K562 (cell line): ENCODE results near the gene FCAMR. TPM values are rescaled to one million over a fixed set of nuclear protein-coding genes. Genes with fewer than 3 reads are reported as not detected.
A peak's percentile ranks its signal among the peaks of the same experiment; 100 is the strongest.

Experiments
- ARID1B ChIP-seq: fragments of 450-650 bp; IDR thresholded peaks from 2 replicates; pipeline ENCODE4 v1.6.1; 2016; ENCODE audit warnings: antibody characterized with exemption, mild to moderate bottlenecking, inconsistent platforms
- CBFA2T3 ChIP-seq: fragments of 450-650 bp; IDR thresholded peaks from 2 replicates; pipeline ENCODE4 v1.6.1; 2017
- CTBP1 ChIP-seq: fragments of 450-650 bp; IDR thresholded peaks from 2 replicates; pipeline ENCODE4 v1.6.1; 2016; ENCODE audit warnings: borderline replicate concordance
- ETV1 ChIP-seq: fragments of 450-650 bp; conservative IDR thresholded peaks from 2 replicates; pipeline ENCODE4 v1.6.1; 2016; ENCODE audit warnings: missing genetic modification characterization, control low read depth, low read depth, missing compliant biosample characterization
- KDM4B ChIP-seq, 2 experiments: fragments of 450-650 bp in 1 of 2; sonication (generic) in 1 of 2; IDR thresholded peaks; 2 replicates each; pipeline ENCODE4 v1.6.1; 2016 to 2017; ENCODE audit warnings: borderline replicate concordance in 2 of 2, antibody characterized with exemption in 1 of 2, low read depth in 1 of 2, mild to moderate bottlenecking in 1 of 2
- KLF16 ChIP-seq: IDR thresholded peaks from 2 replicates; pipeline ENCODE4 v1.6.1; 2016; ENCODE audit warnings: antibody characterized with exemption
- LCOR ChIP-seq: sonication (generic); formaldehyde crosslinking; IDR thresholded peaks from 2 replicates; pipeline ENCODE4 v1.8.0; 2022; ENCODE audit warnings: mild to moderate bottlenecking, missing genetic modification reagents
- MTA2 ChIP-seq: fragments of 450-650 bp; IDR thresholded peaks from 2 replicates; pipeline ENCODE4 v1.6.1; 2016; ENCODE audit warnings: low read depth
- MTF1 ChIP-seq: fragments of 250-450 bp; sonication (Bioruptor Pico); IDR thresholded peaks from 2 replicates; pipeline ENCODE4 v1.9.0; 2021; ENCODE audit warnings: moderate library complexity, mild to moderate bottlenecking, inconsistent platforms, borderline replicate concordance
- MYNN ChIP-seq, 2 experiments: sonication (generic); formaldehyde crosslinking in 1 of 2; IDR thresholded peaks; 2 replicates each; pipeline versions ENCODE4 v1.5.0 to v1.6.1; 2016 to 2020; ENCODE audit warnings: antibody characterized with exemption in 1 of 2, missing genetic modification reagents in 1 of 2
- NCOA1 ChIP-seq: fragments of 450-650 bp; IDR thresholded peaks from 2 replicates; pipeline ENCODE4 v1.6.1; 2016; ENCODE audit warnings: low read depth
- NCOR1 ChIP-seq: fragments of 450-650 bp; IDR thresholded peaks from 2 replicates; pipeline ENCODE4 v1.6.1; 2016; ENCODE audit warnings: mild to moderate bottlenecking, moderate library complexity
- RCOR1 ChIP-seq, 2 experiments: IDR thresholded peaks; 2 replicates each; pipeline ENCODE4 v1.6.1; 2012; ENCODE audit warnings: low read depth in 2 of 2, low read length in 2 of 2, borderline replicate concordance in 1 of 2, improper control_type of control experiment in 1 of 2
- SMAD2 ChIP-seq: fragments of 150-350 bp; IDR thresholded peaks from 2 replicates; pipeline ENCODE4 v1.6.1; 2014; ENCODE audit warnings: low read depth, mild to moderate bottlenecking, low read length
- SMARCA4 ChIP-seq: fragments of 450-650 bp; IDR thresholded peaks from 2 replicates; pipeline ENCODE4 v1.6.1; 2016
- SMARCB1 ChIP-seq: IDR thresholded peaks from 2 replicates; pipeline ENCODE4 v1.6.1; 2011; ENCODE audit warnings: improper control_type of control experiment, low read depth; ENCODE audit not compliant: insufficient read length
- SMARCE1 ChIP-seq: fragments of 450-650 bp; IDR thresholded peaks from 2 replicates; pipeline ENCODE4 v1.7.1; 2016; ENCODE audit warnings: mild to moderate bottlenecking
- SOX6 ChIP-seq: fragments of 450-650 bp; IDR thresholded peaks from 2 replicates; pipeline ENCODE4 v1.6.1; 2014; ENCODE audit warnings: mild to moderate bottlenecking
- TAL1 ChIP-seq: fragments of 450-650 bp; IDR thresholded peaks from 2 replicates; pipeline ENCODE4 v1.6.1; 2016; ENCODE audit warnings: mild to moderate bottlenecking
- TARDBP ChIP-seq: fragments of 450-650 bp; IDR thresholded peaks from 2 replicates; pipeline ENCODE4 v1.6.1; 2016
- TCF3 ChIP-seq: sonication (generic); formaldehyde crosslinking; IDR thresholded peaks from 2 replicates; pipeline ENCODE4 v1.4.0; 2020; ENCODE audit warnings: mild to moderate bottlenecking, missing genetic modification reagents
- TEAD4 ChIP-seq, 2 experiments: sonication (generic) in 1 of 2; formaldehyde crosslinking in 1 of 2; IDR thresholded peaks; 2 replicates each; pipeline versions ENCODE4 v1.6.1 to v1.8.0; 2012 to 2022; ENCODE audit warnings: borderline replicate concordance in 1 of 2, inconsistent platforms in 1 of 2, low read length in 1 of 2, mild to moderate bottlenecking in 1 of 2, missing genetic modification reagents in 1 of 2
- TRIM24 ChIP-seq, 2 experiments: fragments of 450-650 bp; IDR thresholded peaks; 2 replicates each; pipeline ENCODE4 v1.6.1; 2016
- ZNF644 ChIP-seq: fragments of 200-800 bp; sonication (Bioruptor generic); IDR thresholded peaks from 2 replicates; pipeline ENCODE4 v1.6.1; 2016; ENCODE audit warnings: low read depth, missing genetic modification characterization, missing compliant biosample characterization
- polyA plus RNA-seq, 8 experiments: library from polyadenylated mRNA; depleted of rRNA in 4 of 8; stranded (reverse) in 5 of 8; unstranded in 3 of 8; fragments of >200 nt; fragmentation: Nextera tagmentation in 2 of 8; fragmentation: Illumina TruSeq in 1 of 8; extraction: Ambion mirVana in 2 of 8; extraction: Trizol in 1 of 8; gene quantifications; 2 replicates each; pipeline versions ENCODE4 v1.2.1 to v1.2.3, GENCODE V29; 2011 to 2014; ENCODE audit warnings: inconsistent platforms in 1 of 8, missing spikeins in 1 of 8
- total RNA-seq, 7 experiments: library from RNA; depleted of rRNA in 6 of 7; stranded (reverse); fragments of >200 nt in 6 of 7; fragmentation: Illumina TruSeq in 2 of 7; extraction: Trizol in 2 of 7; gene quantifications; 2 replicates each; pipeline versions ENCODE4 v1.2.1 to v1.2.3, GENCODE V29; 2011 to 2021; ENCODE audit warnings: low replicate concordance in 1 of 7
- TF ChIP-seq, protein P1 (sequence below), 2 experiments: IDR thresholded peaks; 2 replicates each; pipeline ENCODE4 v1.6.1; 2012; ENCODE audit warnings: improper control_type of control experiment in 2 of 2, low read depth in 2 of 2, low read length in 2 of 2, borderline replicate concordance in 1 of 2
- TF ChIP-seq, protein P2 (sequence below): fragments of 200-800 bp; sonication (Bioruptor generic); IDR thresholded peaks from 2 replicates; pipeline ENCODE4 v1.6.1; 2017; ENCODE audit warnings: missing genetic modification characterization, missing compliant biosample characterization

FCAMR gene
- total and polyA plus RNA-seq, 9 of the 15 experiments (the other 6 are each of a cell fraction or from before 2014, with no cell fraction given): not detected

DNA sequence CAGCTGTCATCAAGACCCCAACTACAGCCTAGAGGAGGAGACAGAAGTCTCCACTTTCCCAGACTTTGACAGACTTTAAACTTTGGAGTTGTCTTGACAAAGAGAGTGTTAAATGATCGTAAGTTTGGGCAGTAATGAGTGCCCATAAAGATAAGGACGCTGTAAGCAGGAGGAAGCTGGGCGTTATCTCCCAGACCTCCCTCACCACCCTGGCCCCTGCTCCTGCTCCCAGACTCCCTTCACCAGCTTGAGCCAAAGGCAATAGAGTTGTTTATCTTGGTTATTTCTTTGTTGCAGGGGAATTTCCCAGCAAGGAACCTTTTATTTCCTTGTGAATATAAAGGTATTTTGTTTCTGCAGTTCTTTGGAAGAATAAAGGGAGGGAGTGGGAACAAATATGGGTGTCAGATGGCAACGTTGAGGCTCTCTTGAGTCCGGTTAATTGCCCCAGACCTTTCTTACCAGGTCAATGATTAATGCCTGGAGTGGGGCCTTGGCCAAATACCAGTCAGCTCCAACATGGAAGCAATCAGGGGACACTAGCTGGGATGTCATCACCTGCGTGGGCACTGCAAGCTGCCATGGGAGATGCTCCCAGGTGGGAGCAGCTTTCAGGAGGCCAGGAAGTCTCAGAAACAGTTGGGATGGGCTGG, 28.4 kb downstream of the FCAMR start (continued):
- TF ChIP-seq NCOR1: peak; percentile 57
- TF ChIP-seq ETV1: peak; percentile 21; the same call in 1 of the 2 replicates
- peak; percentile 34; the same call in 1 of the 2 replicates for TF ChIP-seq MTA2
- TF ChIP-seq SMAD2: no peak
- TF ChIP-seq, protein P1, sequence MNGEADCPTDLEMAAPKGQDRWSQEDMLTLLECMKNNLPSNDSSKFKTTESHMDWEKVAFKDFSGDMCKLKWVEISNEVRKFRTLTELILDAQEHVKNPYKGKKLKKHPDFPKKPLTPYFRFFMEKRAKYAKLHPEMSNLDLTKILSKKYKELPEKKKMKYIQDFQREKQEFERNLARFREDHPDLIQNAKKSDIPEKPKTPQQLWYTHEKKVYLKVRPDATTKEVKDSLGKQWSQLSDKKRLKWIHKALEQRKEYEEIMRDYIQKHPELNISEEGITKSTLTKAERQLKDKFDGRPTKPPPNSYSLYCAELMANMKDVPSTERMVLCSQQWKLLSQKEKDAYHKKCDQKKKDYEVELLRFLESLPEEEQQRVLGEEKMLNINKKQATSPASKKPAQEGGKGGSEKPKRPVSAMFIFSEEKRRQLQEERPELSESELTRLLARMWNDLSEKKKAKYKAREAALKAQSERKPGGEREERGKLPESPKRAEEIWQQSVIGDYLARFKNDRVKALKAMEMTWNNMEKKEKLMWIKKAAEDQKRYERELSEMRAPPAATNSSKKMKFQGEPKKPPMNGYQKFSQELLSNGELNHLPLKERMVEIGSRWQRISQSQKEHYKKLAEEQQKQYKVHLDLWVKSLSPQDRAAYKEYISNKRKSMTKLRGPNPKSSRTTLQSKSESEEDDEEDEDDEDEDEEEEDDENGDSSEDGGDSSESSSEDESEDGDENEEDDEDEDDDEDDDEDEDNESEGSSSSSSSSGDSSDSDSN (IDR thresholded peaks at IDR 0.05; ENCODE audit: borderline replicate concordance in 1 of 2, low read depth in 2 of 2, low read length in 2 of 2): peak in 1 of 2 experiments; percentile 94; a peak in 3 of 4 replicates
- TF ChIP-seq SMARCA4: peak; percentile 72
- peak; percentile 47; the same call in 1 of the 2 replicates for TF ChIP-seq LCOR (CRISPR knock-in tag)
- TF ChIP-seq, protein P2, sequence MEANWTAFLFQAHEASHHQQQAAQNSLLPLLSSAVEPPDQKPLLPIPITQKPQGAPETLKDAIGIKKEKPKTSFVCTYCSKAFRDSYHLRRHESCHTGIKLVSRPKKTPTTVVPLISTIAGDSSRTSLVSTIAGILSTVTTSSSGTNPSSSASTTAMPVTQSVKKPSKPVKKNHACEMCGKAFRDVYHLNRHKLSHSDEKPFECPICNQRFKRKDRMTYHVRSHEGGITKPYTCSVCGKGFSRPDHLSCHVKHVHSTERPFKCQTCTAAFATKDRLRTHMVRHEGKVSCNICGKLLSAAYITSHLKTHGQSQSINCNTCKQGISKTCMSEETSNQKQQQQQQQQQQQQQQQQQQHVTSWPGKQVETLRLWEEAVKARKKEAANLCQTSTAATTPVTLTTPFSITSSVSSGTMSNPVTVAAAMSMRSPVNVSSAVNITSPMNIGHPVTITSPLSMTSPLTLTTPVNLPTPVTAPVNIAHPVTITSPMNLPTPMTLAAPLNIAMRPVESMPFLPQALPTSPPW (CRISPR knock-in tag): peak; percentile 35; the same call in 1 of the 2 replicates
- peak; percentile 49; the same call in 1 of the 2 replicates for TF ChIP-seq SOX6
- TF ChIP-seq RCOR1 (IDR thresholded peaks at IDR 0.05; ENCODE audit: borderline replicate concordance in 1 of 2, low read depth in 2 of 2, low read length in 2 of 2): peak in 1 of 2 experiments; percentile 62; a peak in 1 of 4 replicates
- TF ChIP-seq CTBP1: 0 out of 2 replicates have a peak, but pooled peaks have one; percentile 18
- no peak for TF ChIP-seq KDM4B (IDR thresholded peaks at IDR 0.05; ENCODE audit: borderline replicate concordance in 2 of 2, low read depth in 1 of 2)
- peak; percentile 16 to 53; a peak in 2 of 4 replicates for TF ChIP-seq TRIM24 (IDR thresholded peaks at IDR 0.05)
- TF ChIP-seq SMARCE1: peak; percentile 60; the same call in 1 of the 2 replicates
- TF ChIP-seq TCF3 (CRISPR knock-in tag): peak; percentile 66
- TF ChIP-seq MYNN (IDR thresholded peaks at IDR 0.05): peak; percentile 76
- TF ChIP-seq MYNN (CRISPR knock-in tag; IDR thresholded peaks at IDR 0.05): no peak
- peak; percentile 73 for TF ChIP-seq ARID1B
- TF ChIP-seq TARDBP: no peak
- peak; percentile 43 for TF ChIP-seq SMARCB1
- TF ChIP-seq ZNF644 (tag): no peak
- no peak for TF ChIP-seq MTF1 (CRISPR knock-in tag)
- TF ChIP-seq TAL1: peak; percentile 37; the same call in 1 of the 2 replicates
- peak; percentile 20; the same call in 1 of the 2 replicates for TF ChIP-seq KLF16
- TF ChIP-seq NCOA1: no peak
- TF ChIP-seq TEAD4 (IDR thresholded peaks at IDR 0.05; ENCODE audit: low read length): peak; percentile 47; the same call in 1 of the 2 replicates
- no peak for TF ChIP-seq TEAD4 (CRISPR knock-in tag; IDR thresholded peaks at IDR 0.05; ENCODE audit: borderline replicate concordance)
- peak; percentile 75 for TF ChIP-seq CBFA2T3
